IPS DF 6.9 (cell line): ENCODE data around the gene SERPINE2.

ENCODE experiments used
- DNase-seq: peaks from one replicate; pipeline ENCODE4 v3.0.0-alpha.2; 2013; ENCODE audit warnings: low read depth, low spot score
- H3K27ac ChIP-seq: one replicate; pipeline ENCODE4 v1.5.1; 2013; ENCODE audit warnings: low read length, control low read depth
- H3K27me3 ChIP-seq: 2 replicates; pipeline ENCODE4 v1.6.1; 2013; ENCODE audit warnings: mild to moderate bottlenecking, low read length; ENCODE audit not compliant: control insufficient read depth, insufficient read depth
- H3K36me3 ChIP-seq: 2 replicates; pipeline ENCODE4 v1.6.1; 2013; ENCODE audit warnings: low read length; ENCODE audit not compliant: control insufficient read depth, insufficient read depth
- H3K4me1 ChIP-seq: 2 replicates; pipeline ENCODE4 v1.6.1; 2013; ENCODE audit warnings: low read length; ENCODE audit not compliant: control insufficient read depth, insufficient read depth
- H3K4me3 ChIP-seq: 2 replicates; pipeline ENCODE4 v1.5.1; 2013; ENCODE audit warnings: mild to moderate bottlenecking, low read length
- H3K9me3 ChIP-seq: 2 replicates; pipeline ENCODE4 v1.6.1; 2013; ENCODE audit warnings: low read length, inconsistent platforms; ENCODE audit not compliant: control insufficient read depth, insufficient read depth
- WGBS: extraction: QIAGEN DNeasy Blood & Tissue Kit; methylation state at CpG from one replicate; pipeline ENCODE4 v1.1.7; 2013; ENCODE audit warnings: mixed read lengths, missing lambda C conversion rate; ENCODE audit not compliant: insufficient read length, insufficient coverage; 5-methylcytosine and 5-hydroxymethylcytosine counted together

SERPINE2 gene

GRCh38 chr2:224072541-224073188, 33.6 kb upstream of the SERPINE2 start:
- Histone ChIP-seq H3K27ac (no peak overlapping the region), H3K9me3 (no peaks in the 10 kb centered on the region), H3K36me3 (no peaks in the 10 kb centered on the region), H3K4me3 (no peak overlapping the region), H3K4me1 (no peaks in the 10 kb centered on the region), H3K27me3 (no peaks in the 10 kb centered on the region)
- no peak for DNase-seq
- WGBS, result no CpG with 5 or more reads among the region's 4 CpGs

GRCh38 chr2:224069172-224069571, 30.1 kb upstream of the SERPINE2 start:
- Histone ChIP-seq H3K4me1 (no peaks in the 10 kb centered on the region), H3K4me3 (no peak overlapping the region), H3K9me3 (no peaks in the 10 kb centered on the region), H3K27ac (no peak overlapping the region), H3K36me3 (no peaks in the 10 kb centered on the region), H3K27me3 (no peaks in the 10 kb centered on the region)
- WGBS, result no CpG with 5 or more reads among the region's 6 CpGs
- DNase-seq, result no peak

GRCh38 chr2:224063298-224063648, 24.2 kb upstream of the SERPINE2 start:
- H3K27me3 ChIP-seq, result no peaks in the 10 kb centered on the region
- no CpG with 5 or more reads among the region's 4 CpGs for WGBS
- H3K9me3 ChIP-seq, result no peaks in the 10 kb centered on the region
- H3K4me3 ChIP-seq, result no peak overlapping the region
- no peaks in the 10 kb centered on the region for H3K36me3 ChIP-seq
- H3K27ac ChIP-seq, result no peak overlapping the region
- no peaks in the 10 kb centered on the region for H3K4me1 ChIP-seq
- no peak for DNase-seq

- H3K36me3 ChIP-seq, result no peaks in the 10 kb centered on the region
These were observed 23.6 kb upstream of the SERPINE2 start for GRCh38 chr2:224062481-224063297.

GRCh38 chr2:224060783-224061482, 21.8 kb upstream of the SERPINE2 start:
- WGBS, result no CpG with 5 or more reads among the region's 2 CpGs

More at GRCh38 chr2:224062481-224063297, 23.6 kb upstream of the SERPINE2 start:
- no peak overlapping the region for H3K4me3 ChIP-seq
- no peaks in the 10 kb centered on the region for H3K4me1 ChIP-seq
- no peak for DNase-seq
- no peaks in the 10 kb centered on the region for H3K27me3 ChIP-seq
- WGBS, result no CpG with 5 or more reads among the region's 5 CpGs
- no peak overlapping the region for H3K27ac ChIP-seq
- H3K9me3 ChIP-seq, result no peaks in the 10 kb centered on the region

GRCh38 chr2:224059178-224059577, 20.1 kb upstream of the SERPINE2 start:
- H3K4me3 ChIP-seq, result no peak overlapping the region
- no peaks in the 10 kb centered on the region for H3K4me1 ChIP-seq
- no peaks in the 10 kb centered on the region for H3K9me3 ChIP-seq
- DNase-seq, result no peak
- no CpG with 5 or more reads among the region's 1 CpG for WGBS
- H3K27ac ChIP-seq, result no peak overlapping the region
- no peaks in the 10 kb centered on the region for H3K27me3 ChIP-seq
- H3K36me3 ChIP-seq, result no peaks in the 10 kb centered on the region

More at GRCh38 chr2:224060783-224061482, 21.8 kb upstream of the SERPINE2 start:
- Histone ChIP-seq H3K4me3 (no peak overlapping the region), H3K27ac (no peak overlapping the region), H3K9me3 (no peaks in the 10 kb centered on the region), H3K36me3 (no peaks in the 10 kb centered on the region), H3K4me1 (no peaks in the 10 kb centered on the region), H3K27me3 (no peaks in the 10 kb centered on the region)
- no peak for DNase-seq

GRCh38 chr2:224058048-224058775, 19.1 kb upstream of the SERPINE2 start:
- Histone ChIP-seq H3K36me3 (no peaks in the 10 kb centered on the region), H3K9me3 (no peaks in the 10 kb centered on the region), H3K27ac (no peak overlapping the region), H3K27me3 (no peaks in the 10 kb centered on the region), H3K4me3 (no peak overlapping the region), H3K4me1 (no peaks in the 10 kb centered on the region)
- no CpG with 5 or more reads among the region's 2 CpGs for WGBS
- no peak for DNase-seq

- Histone ChIP-seq H3K27ac (no peak overlapping the region), H3K36me3 (no peaks in the 10 kb centered on the region), H3K9me3 (no peaks in the 10 kb centered on the region), H3K27me3 (no peaks in the 10 kb centered on the region), H3K4me1 (no peaks in the 10 kb centered on the region), H3K4me3 (no peak overlapping the region)
- WGBS, result no CpG with 5 or more reads among the region's 1 CpG
- no peak for DNase-seq
These were observed 17.8 kb upstream of the SERPINE2 start for GRCh38 chr2:224056889-224057288.

GRCh38 chr2:224055101-224055500, 16.0 kb upstream of the SERPINE2 start:
- H3K27ac ChIP-seq, result no peak overlapping the region
- no peak for DNase-seq

GRCh38 chr2:224046752-224047151, 7.7 kb upstream of the SERPINE2 start:
- no peaks in the 10 kb centered on the region for H3K9me3 ChIP-seq
- H3K4me1 ChIP-seq, result no peaks in the 10 kb centered on the region
- no CpG with 5 or more reads among the region's 3 CpGs for WGBS
- H3K4me3 ChIP-seq, result no peak overlapping the region
- no peak overlapping the region for H3K27ac ChIP-seq
- H3K36me3 ChIP-seq, result no peaks in the 10 kb centered on the region
- no peaks in the 10 kb centered on the region for H3K27me3 ChIP-seq
- no peak for DNase-seq

More at GRCh38 chr2:224055101-224055500, 16.0 kb upstream of the SERPINE2 start:
- Histone ChIP-seq H3K9me3 (no peaks in the 10 kb centered on the region), H3K36me3 (no peaks in the 10 kb centered on the region), H3K27me3 (no peaks in the 10 kb centered on the region), H3K4me1 (no peaks in the 10 kb centered on the region), H3K4me3 (no peak overlapping the region)
- WGBS, result no CpG with 5 or more reads among the region's 3 CpGs
